Prostate gland (tissue), 2 donors: ENCODE data around the gene CORO7.

Experiments
- CTCF ChIP-seq, 4 experiments: fragments of 200-600 bp in 2 of 4; fragments of 450-650 bp in 2 of 4; sonication (generic) in 2 of 4; IDR thresholded peaks; 1 replicate in 3 of 4; 2 replicates in 1 of 4; pipeline ENCODE4 v1.5.1; 2016 to 2019; ENCODE audit warnings: antibody characterized with exemption in 4 of 4, mild to moderate bottlenecking in 2 of 4, moderate library complexity in 2 of 4
- POLR2AphosphoS5 ChIP-seq: sonication (generic); formaldehyde crosslinking; IDR thresholded peaks from one replicate; pipeline ENCODE4 v1.6.1; 2017; ENCODE audit warnings: antibody characterized with exemption

DNA sequence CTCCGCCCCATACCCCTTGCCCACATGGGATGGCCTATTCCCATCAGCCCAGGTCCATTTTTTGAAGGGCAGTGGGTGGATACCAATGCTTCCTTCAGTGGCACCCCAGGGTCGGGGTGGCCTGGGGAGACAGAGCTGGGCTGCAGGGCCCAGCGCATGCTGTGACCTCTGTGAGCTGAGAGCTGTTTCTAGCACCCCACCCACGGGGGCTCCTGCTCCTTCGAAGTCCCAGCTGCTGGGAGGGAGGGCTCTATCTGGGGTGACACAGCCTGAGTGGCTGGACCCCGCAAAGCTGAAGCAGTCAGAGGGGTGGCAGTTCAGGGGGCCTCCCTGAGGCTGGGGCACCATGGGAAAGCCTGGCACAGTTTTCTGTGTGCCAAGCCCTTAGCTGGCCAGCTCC is 76.0 kb downstream of the CORO7 start:
- TF ChIP-seq CTCF (IDR thresholded peaks at IDR 0.05) (no peak), POLR2AphosphoS5 (no peak)
